IMR-90 (cell line): ENCODE measurements around the gene MTRF1L.

Source experiments
- BHLHE40 ChIP-seq: fragments of 150-350 bp; IDR thresholded peaks from 2 replicates; pipeline ENCODE4 v1.6.1; 2016; ENCODE audit warnings: mild to moderate bottlenecking, low read depth, low read length
- CEBPB ChIP-seq: IDR thresholded peaks from 2 replicates; pipeline ENCODE4 v1.6.1; 2012; ENCODE audit warnings: low read depth, low read length, improper control_type of control experiment
- CHD1 ChIP-seq: IDR thresholded peaks from 2 replicates; pipeline ENCODE4 v1.6.1; 2012; ENCODE audit warnings: low read depth, low read length, improper control_type of control experiment
- CTCF ChIP-seq: conservative IDR thresholded peaks from 2 replicates; pipeline ENCODE4 v1.5.1; 2012; ENCODE audit warnings: mild to moderate bottlenecking, low read depth, low read length, improper control_type of control experiment
- ELK1 ChIP-seq: fragments of 150-350 bp; IDR thresholded peaks from 2 replicates; pipeline ENCODE4 v1.6.1; 2016; ENCODE audit warnings: low read depth, mild to moderate bottlenecking, low read length, moderate library complexity, borderline replicate concordance
- MAZ ChIP-seq: IDR thresholded peaks from 2 replicates; pipeline ENCODE4 v1.6.1; 2012; ENCODE audit warnings: low read depth, mild to moderate bottlenecking, low read length, improper control_type of control experiment, moderate library complexity, borderline replicate concordance
- MXI1 ChIP-seq: IDR thresholded peaks from 2 replicates; pipeline ENCODE4 v1.6.1; 2012; ENCODE audit warnings: low read depth, mild to moderate bottlenecking, low read length, moderate library complexity, borderline replicate concordance
- NFE2L2 ChIP-seq: fragments of 150-350 bp; IDR thresholded peaks from 2 replicates; pipeline ENCODE4 v1.6.1; 2016; ENCODE audit warnings: low read depth, mild to moderate bottlenecking, low read length
- POLR2A ChIP-seq: IDR thresholded peaks from 2 replicates; pipeline ENCODE4 v1.6.1; 2012; ENCODE audit warnings: mild to moderate bottlenecking, low read depth, low read length
- RAD21 ChIP-seq: IDR thresholded peaks from 2 replicates; pipeline ENCODE4 v1.6.1; 2012; ENCODE audit warnings: low read length, improper control_type of control experiment
- RFX5 ChIP-seq: IDR thresholded peaks from 2 replicates; pipeline ENCODE4 v1.8.0; 2012; ENCODE audit warnings: low read depth, mild to moderate bottlenecking, low read length, moderate library complexity
- SMC3 ChIP-seq: fragments of 150-350 bp; IDR thresholded peaks from 2 replicates; pipeline ENCODE4 v1.6.1; 2016; ENCODE audit warnings: low read depth, mild to moderate bottlenecking, antibody characterized with exemption, low read length, moderate library complexity
- USF2 ChIP-seq: fragments of 150-350 bp; IDR thresholded peaks from 2 replicates; pipeline ENCODE4 v1.6.1; 2017; ENCODE audit warnings: mild to moderate bottlenecking, antibody characterized with exemption, low read length, low read depth

GRCh38 chr6:152979116-152979515 is 23.4 kb downstream of the MTRF1L start:
- TF ChIP-seq CTCF (no peak), RAD21 (no peak), POLR2A (no peak), RFX5 (no peak), CEBPB (no peak), NFE2L2 (no peak), CHD1 (no peak), MXI1 (no peak), USF2 (no peak), BHLHE40 (no peak), MAZ (no peak), ELK1 (no peak), SMC3 (no peak)
